ENCODE data around the gene WDR3. TPM values are rescaled to one million over a fixed set of nuclear protein-coding genes. Genes with fewer than 3 reads are reported as not detected.
A peak's percentile ranks its signal among the peaks of the same experiment; 100 is the strongest.

Gene WDR3
- polyA plus RNA-seq, 1 donor = 23.8 TPM

DNA sequence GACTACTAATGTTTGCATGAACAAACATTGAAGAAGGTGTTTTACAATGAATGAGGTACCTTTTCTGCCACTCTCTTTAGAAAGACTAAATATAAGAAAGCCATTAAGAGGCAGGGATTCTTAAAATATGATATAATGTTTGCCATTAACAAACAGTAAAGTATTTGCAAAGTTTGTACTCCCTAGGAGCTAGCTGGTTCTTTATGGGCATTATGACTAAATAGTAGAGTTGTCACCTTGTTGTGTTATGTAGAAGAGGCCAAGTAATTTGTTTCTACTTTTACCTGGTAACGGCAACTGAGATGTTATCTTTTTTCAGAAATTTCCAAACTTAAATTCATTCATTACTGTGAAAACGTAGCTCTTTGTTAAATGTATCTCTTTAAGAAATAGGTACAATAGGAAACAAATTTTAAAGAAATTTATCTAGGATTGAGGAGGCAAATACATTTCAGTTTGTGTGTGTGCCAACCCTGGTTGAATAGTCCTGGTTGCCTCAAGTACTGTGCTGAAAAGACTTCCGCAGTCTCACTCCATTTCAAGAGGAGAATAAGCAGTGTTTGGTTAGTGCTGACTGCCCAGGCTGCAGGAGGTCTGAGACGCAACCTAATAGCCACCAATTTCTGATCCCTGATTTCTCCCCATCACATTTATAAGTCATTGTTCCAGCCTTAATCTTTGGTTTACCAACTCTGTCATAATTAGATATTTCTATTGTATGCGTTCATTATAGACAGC, 52.1 kb downstream of the WDR3 start:
- 90% methylated on average over 2 of the region's 5 CpGs for WGBS (ENCODE audit: insufficient coverage, low lambda C conversion rate)
- H3K4me1 ChIP-seq (ENCODE audit: control insufficient read depth, insufficient read depth, low read length) = no peaks in the 10 kb centered on the region
- H3K27me3 ChIP-seq (ENCODE audit: control insufficient read depth, insufficient read depth, low read length) = no peaks in the 10 kb centered on the region
- no peak overlapping the region for H3K27ac ChIP-seq (ENCODE audit: low read length)
- no peak for DNase-seq
- H3K9me3 ChIP-seq (ENCODE audit: control insufficient read depth, low read depth, low read length) = no peaks in the 10 kb centered on the region
- no peaks in the 10 kb centered on the region for H3K36me3 ChIP-seq (ENCODE audit: control insufficient read depth, insufficient read depth, low read length)
- H3K4me3 ChIP-seq (ENCODE audit: low read length) = no peak overlapping the region

DNA sequence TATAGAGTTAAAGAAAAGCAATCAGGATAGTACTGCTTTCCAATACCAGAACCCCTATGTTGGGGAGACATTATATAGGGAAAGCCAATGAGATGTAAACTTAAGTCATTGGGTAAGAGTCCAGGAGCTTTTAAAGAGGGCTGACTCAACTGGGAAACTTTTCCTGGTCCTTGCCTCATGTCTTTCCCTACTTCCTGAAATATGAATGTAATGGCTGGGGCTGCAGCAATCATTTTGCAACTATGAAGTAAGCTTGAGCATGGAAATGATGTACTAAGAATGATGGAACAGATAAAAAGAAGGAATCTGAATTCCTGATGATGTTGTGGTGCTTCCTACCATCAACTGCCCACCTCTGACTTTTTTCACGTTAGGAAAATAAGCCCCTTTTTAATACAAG, 55.7 kb downstream of the WDR3 start:
- H3K36me3 ChIP-seq (ENCODE audit: control insufficient read depth, insufficient read depth, low read length) = no peaks in the 10 kb centered on the region
- WGBS (ENCODE audit: insufficient coverage, low lambda C conversion rate) = 63% methylated on average over 1 of the region's 1 CpG

DNA sequence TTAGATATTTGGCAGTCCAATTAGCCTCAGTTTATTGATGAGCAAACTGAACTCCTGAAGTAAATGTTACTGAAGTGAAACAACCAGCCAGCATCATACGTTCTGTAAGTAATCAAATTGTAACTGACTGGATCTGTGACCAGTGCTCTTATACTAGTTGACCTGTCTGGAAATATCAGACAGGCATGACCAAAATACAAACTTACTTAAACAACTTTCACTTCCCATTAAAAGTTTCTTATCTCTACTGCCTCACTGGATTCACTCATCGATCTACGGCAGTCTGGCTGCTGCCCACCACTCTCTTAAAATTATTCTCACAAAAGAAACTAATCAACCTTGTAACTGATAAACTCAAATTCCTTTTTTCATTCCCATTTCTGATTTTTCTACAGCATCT, 56.4 kb downstream of the WDR3 start:
- 93% methylated on average over 2 of the region's 3 CpGs for WGBS (ENCODE audit: insufficient coverage, low lambda C conversion rate)
- no peaks in the 10 kb centered on the region for H3K4me1 ChIP-seq (ENCODE audit: control insufficient read depth, insufficient read depth, low read length)
- no peak overlapping the region for H3K4me3 ChIP-seq (ENCODE audit: low read length)
- H3K36me3 ChIP-seq (ENCODE audit: control insufficient read depth, insufficient read depth, low read length) = no peaks in the 10 kb centered on the region
- H3K27ac ChIP-seq (ENCODE audit: low read length) = no peak overlapping the region
- no peak for DNase-seq
- no peaks in the 10 kb centered on the region for H3K9me3 ChIP-seq (ENCODE audit: control insufficient read depth, low read depth, low read length)
- H3K27me3 ChIP-seq (ENCODE audit: control insufficient read depth, insufficient read depth, low read length) = no peaks in the 10 kb centered on the region

More for the DNA sequence above, 55.7 kb downstream of the WDR3 start:
- Histone ChIP-seq H3K4me1 (ENCODE audit: control insufficient read depth, insufficient read depth, low read length) (no peaks in the 10 kb centered on the region), H3K9me3 (ENCODE audit: control insufficient read depth, low read depth, low read length) (no peaks in the 10 kb centered on the region), H3K4me3 (ENCODE audit: low read length) (no peak overlapping the region), H3K27me3 (ENCODE audit: control insufficient read depth, insufficient read depth, low read length) (no peaks in the 10 kb centered on the region), H3K27ac (ENCODE audit: low read length) (no peak overlapping the region)
- no peak for DNase-seq

GRCh38 chr1:118004312-118004711, 74.8 kb downstream of the WDR3 start:
- Histone ChIP-seq H3K4me1 (ENCODE audit: control insufficient read depth, insufficient read depth, low read length) (no peaks in the 10 kb centered on the region), H3K9me3 (ENCODE audit: control insufficient read depth, low read depth, low read length) (no peaks in the 10 kb centered on the region), H3K36me3 (ENCODE audit: control insufficient read depth, insufficient read depth, low read length) (no peaks in the 10 kb centered on the region), H3K27ac (ENCODE audit: low read length) (no peak overlapping the region), H3K27me3 (ENCODE audit: control insufficient read depth, insufficient read depth, low read length) (no peaks in the 10 kb centered on the region), H3K4me3 (ENCODE audit: low read length) (no peak overlapping the region)
- DNase-seq = no peak
- no CpG with 5 or more reads among the region's 5 CpGs for WGBS (ENCODE audit: insufficient coverage, low lambda C conversion rate)

DNA sequence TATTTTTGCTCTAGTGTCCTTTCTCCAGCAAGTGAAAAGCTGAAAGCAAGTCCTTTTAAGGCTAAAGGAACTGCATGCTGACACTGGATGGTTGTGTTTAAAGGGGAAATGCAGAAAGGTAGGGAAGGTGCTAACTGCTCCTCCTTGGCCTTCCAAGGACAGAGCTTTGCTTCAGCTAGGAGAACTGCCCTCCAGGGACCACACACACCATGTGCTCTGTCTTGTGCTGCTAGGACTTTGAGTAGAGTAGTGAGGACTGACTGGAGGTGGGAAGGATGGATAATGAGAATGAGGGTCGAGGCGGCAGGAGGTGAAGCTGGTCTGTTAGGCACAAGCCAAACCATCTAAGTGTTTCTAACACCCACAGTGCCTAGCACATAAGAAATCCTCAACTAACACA, 77.9 kb downstream of the WDR3 start:
- H3K27ac ChIP-seq (ENCODE audit: low read length) = no peak overlapping the region
- DNase-seq = no peak
- H3K36me3 ChIP-seq (ENCODE audit: control insufficient read depth, insufficient read depth, low read length) = no peaks in the 10 kb centered on the region
- WGBS (ENCODE audit: insufficient coverage, low lambda C conversion rate) = no CpG with 5 or more reads among the region's 2 CpGs
- H3K4me3 ChIP-seq (ENCODE audit: low read length) = no peak overlapping the region
- no peaks in the 10 kb centered on the region for H3K4me1 ChIP-seq (ENCODE audit: control insufficient read depth, insufficient read depth, low read length)
- H3K27me3 ChIP-seq (ENCODE audit: control insufficient read depth, insufficient read depth, low read length) = no peaks in the 10 kb centered on the region
- H3K9me3 ChIP-seq (ENCODE audit: control insufficient read depth, low read depth, low read length) = no peaks in the 10 kb centered on the region

DNA sequence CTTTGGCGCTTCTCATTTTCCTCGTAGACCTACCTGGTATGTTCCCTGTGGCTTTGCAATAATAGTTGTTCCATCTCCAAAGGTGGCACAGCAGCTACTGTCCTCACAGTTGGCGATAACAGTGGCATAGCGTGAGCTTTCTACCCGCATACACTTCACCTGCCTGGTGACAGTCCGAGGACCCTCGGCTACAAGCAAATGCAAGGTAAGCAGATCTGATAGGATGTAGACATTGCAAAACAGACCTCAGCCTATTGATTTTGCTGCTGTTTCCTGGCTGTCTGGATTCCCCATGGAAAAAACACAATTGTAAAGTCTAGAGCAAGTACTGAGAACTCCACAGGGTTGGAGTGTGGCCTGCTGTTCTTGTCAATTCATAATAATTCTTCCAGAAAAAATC, 78.5 kb downstream of the WDR3 start:
- no peaks in the 10 kb centered on the region for H3K36me3 ChIP-seq (ENCODE audit: control insufficient read depth, insufficient read depth, low read length)
- no CpG with 5 or more reads among the region's 7 CpGs for WGBS (ENCODE audit: insufficient coverage, low lambda C conversion rate)

DNA sequence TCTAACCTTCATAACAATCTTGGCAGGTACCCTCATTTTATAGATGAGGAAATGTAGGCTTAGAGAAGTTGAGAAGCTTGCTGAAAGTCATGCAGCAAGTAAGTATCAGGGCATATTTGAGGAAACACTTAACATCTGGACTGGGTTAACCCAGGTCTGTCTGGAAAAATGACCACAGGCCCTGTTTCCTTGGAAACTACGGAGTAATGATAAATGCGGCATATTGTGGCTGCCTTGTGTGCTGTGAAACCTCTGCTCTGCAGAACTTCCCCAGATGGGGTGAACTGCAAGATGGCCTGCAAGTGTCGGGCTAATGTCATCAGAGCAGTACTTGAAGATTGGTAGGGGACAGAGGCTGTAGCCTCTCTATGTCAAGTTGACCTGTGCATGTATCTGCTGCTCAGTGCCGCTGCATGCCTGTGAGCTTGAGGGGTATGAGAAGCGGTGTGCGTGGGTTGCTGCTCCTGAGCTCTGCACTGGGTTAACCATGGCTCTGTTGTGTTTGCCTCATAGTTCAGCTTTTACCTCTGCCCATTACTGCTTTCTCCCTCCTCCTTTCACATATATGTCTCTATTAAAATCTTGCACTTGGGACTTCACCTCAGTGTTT, 83.1 kb downstream of the WDR3 start:
- Histone ChIP-seq H3K4me3 (ENCODE audit: low read length) (no peak overlapping the region), H3K27ac (ENCODE audit: low read length) (no peak overlapping the region), H3K36me3 (ENCODE audit: control insufficient read depth, insufficient read depth, low read length) (no peaks in the 10 kb centered on the region), H3K9me3 (ENCODE audit: control insufficient read depth, low read depth, low read length) (no peaks in the 10 kb centered on the region), H3K4me1 (ENCODE audit: control insufficient read depth, insufficient read depth, low read length) (no peaks in the 10 kb centered on the region), H3K27me3 (ENCODE audit: control insufficient read depth, insufficient read depth, low read length) (no peaks in the 10 kb centered on the region)
- DNase-seq = no peak
- WGBS (ENCODE audit: insufficient coverage, low lambda C conversion rate) = no CpG with 5 or more reads among the region's 6 CpGs

More for the DNA sequence above, 78.5 kb downstream of the WDR3 start:
- no peak for DNase-seq
- Histone ChIP-seq H3K4me3 (ENCODE audit: low read length) (no peak overlapping the region), H3K9me3 (ENCODE audit: control insufficient read depth, low read depth, low read length) (no peaks in the 10 kb centered on the region), H3K4me1 (ENCODE audit: control insufficient read depth, insufficient read depth, low read length) (no peaks in the 10 kb centered on the region), H3K27me3 (ENCODE audit: control insufficient read depth, insufficient read depth, low read length) (no peaks in the 10 kb centered on the region), H3K27ac (ENCODE audit: low read length) (no peak overlapping the region)

DNA sequence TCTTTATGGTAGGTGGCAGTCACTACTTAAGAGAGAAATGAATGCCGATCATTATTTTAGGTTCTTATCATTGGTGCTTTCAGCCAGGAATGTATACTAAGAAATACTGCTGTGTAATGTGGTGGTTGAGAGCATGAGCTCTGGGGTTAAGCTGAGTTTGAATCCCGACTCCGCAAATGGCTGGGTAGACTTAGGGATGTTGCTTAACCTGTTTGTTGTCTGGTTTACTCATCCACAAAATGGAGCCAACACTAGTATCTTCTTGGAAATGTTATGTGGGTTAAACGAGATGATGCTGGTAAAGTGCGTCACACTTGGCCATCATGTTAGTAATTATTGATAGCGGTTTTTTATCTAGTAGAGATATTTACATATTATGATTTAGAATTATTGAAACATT, 83.8 kb downstream of the WDR3 start:
- H3K36me3 ChIP-seq (ENCODE audit: control insufficient read depth, insufficient read depth, low read length) = no peaks in the 10 kb centered on the region
- H3K9me3 ChIP-seq (ENCODE audit: control insufficient read depth, low read depth, low read length) = no peaks in the 10 kb centered on the region
- no peak overlapping the region for H3K27ac ChIP-seq (ENCODE audit: low read length)
- no peak overlapping the region for H3K4me3 ChIP-seq (ENCODE audit: low read length)
- H3K4me1 ChIP-seq (ENCODE audit: control insufficient read depth, insufficient read depth, low read length) = no peaks in the 10 kb centered on the region
- peak in 1 of 2 donors; percentile 0 for DNase-seq
- WGBS (ENCODE audit: insufficient coverage, low lambda C conversion rate) = no CpG with 5 or more reads among the region's 6 CpGs
- H3K27me3 ChIP-seq (ENCODE audit: control insufficient read depth, insufficient read depth, low read length) = no peaks in the 10 kb centered on the region

- Histone ChIP-seq H3K4me3 (ENCODE audit: low read length) (no peak overlapping the region), H3K27me3 (ENCODE audit: control insufficient read depth, insufficient read depth, low read length) (no peaks in the 10 kb centered on the region), H3K36me3 (ENCODE audit: control insufficient read depth, insufficient read depth, low read length) (no peaks in the 10 kb centered on the region), H3K9me3 (ENCODE audit: control insufficient read depth, low read depth, low read length) (no peaks in the 10 kb centered on the region), H3K27ac (ENCODE audit: low read length) (no peak overlapping the region), H3K4me1 (ENCODE audit: control insufficient read depth, insufficient read depth, low read length) (no peaks in the 10 kb centered on the region)
- DNase-seq = no peak
Measured at GRCh38 chr1:118013938-118014337, 84.4 kb downstream of the WDR3 start.
